ENCODE data around the gene FGF14.

Gene FGF14

GRCh38 chr13:102401766-102402165 is at the start of gene FGF14:
Gene FGF14 (minus strand): TSS chr13:102402048.
- H3K4me1 ChIP-seq, result no peaks in the 10 kb centered on the region
- no peak within 1 kb of the TSS for H3K27ac ChIP-seq
- no peaks in the 10 kb centered on the region for H3K36me3 ChIP-seq (ENCODE audit: control insufficient read depth, insufficient read depth, low read length)
- H2AFZ ChIP-seq, result peak within 1 kb of the TSS; percentile 94
- H3K79me2 ChIP-seq, result no peaks in the 10 kb centered on the region
- H3K9me3 ChIP-seq (ENCODE audit: control insufficient read depth, low read length), result no peaks in the 10 kb centered on the region
- no peaks in the 10 kb centered on the region for H3K27me3 ChIP-seq (ENCODE audit: control insufficient read depth, insufficient read depth, low read length)
- H3K4me2 ChIP-seq (ENCODE audit: low read length), result peak within 1 kb of the TSS; percentile 85
- H3K4me3 ChIP-seq (ENCODE audit: low read depth, low read length), result peak within 1 kb of the TSS; percentile 62
- TF ChIP-seq CTCF (IDR thresholded peaks at IDR 0.05), result no peak
- H3K9ac ChIP-seq, result no peak within 1 kb of the TSS

- H3K9ac ChIP-seq, result no peak overlapping the region
- H3K4me3 ChIP-seq (ENCODE audit: low read depth, low read length), result no peak overlapping the region
- H3K27me3 ChIP-seq (ENCODE audit: control insufficient read depth, insufficient read depth, low read length), result no peaks in the 10 kb centered on the region
- H3K79me2 ChIP-seq, result no peaks in the 10 kb centered on the region
- H3K36me3 ChIP-seq (ENCODE audit: control insufficient read depth, insufficient read depth, low read length), result no peaks in the 10 kb centered on the region
- no peak overlapping the region for H2AFZ ChIP-seq
- H3K9me3 ChIP-seq (ENCODE audit: control insufficient read depth, low read length), result no peaks in the 10 kb centered on the region
- no peak overlapping the region for H3K27ac ChIP-seq
- H3K4me1 ChIP-seq, result no peaks in the 10 kb centered on the region
- no peak overlapping the region for H3K4me2 ChIP-seq (ENCODE audit: low read length)
- no peak for TF ChIP-seq CTCF (IDR thresholded peaks at IDR 0.05)
Observed at GRCh38 chr13:102443249-102443648, 41.4 kb upstream of the FGF14 start.

- Histone ChIP-seq H3K36me3 (ENCODE audit: control insufficient read depth, insufficient read depth, low read length) (no peaks in the 10 kb centered on the region), H3K4me2 (ENCODE audit: low read length) (no peak overlapping the region), H3K9ac (no peak overlapping the region), H3K4me1 (no peaks in the 10 kb centered on the region), H3K27ac (no peak overlapping the region), H3K79me2 (no peaks in the 10 kb centered on the region), H3K27me3 (ENCODE audit: control insufficient read depth, insufficient read depth, low read length) (no peaks in the 10 kb centered on the region), H3K9me3 (ENCODE audit: control insufficient read depth, low read length) (no peaks in the 10 kb centered on the region), H3K4me3 (ENCODE audit: low read depth, low read length) (no peak overlapping the region), H2AFZ (no peak overlapping the region)
- TF ChIP-seq CTCF (IDR thresholded peaks at IDR 0.05), result no peak
Observed at GRCh38 chr13:102441085-102441484, 39.2 kb upstream of the FGF14 start.

- H3K4me1 ChIP-seq, result no peaks in the 10 kb centered on the region
- no peak overlapping the region for H3K9ac ChIP-seq
- no peaks in the 10 kb centered on the region for H3K36me3 ChIP-seq (ENCODE audit: control insufficient read depth, insufficient read depth, low read length)
- no peaks in the 10 kb centered on the region for H3K9me3 ChIP-seq (ENCODE audit: control insufficient read depth, low read length)
- no peak overlapping the region for H3K27ac ChIP-seq
- TF ChIP-seq CTCF (IDR thresholded peaks at IDR 0.05), result no peak
- H3K4me2 ChIP-seq (ENCODE audit: low read length), result no peak overlapping the region
- H3K4me3 ChIP-seq (ENCODE audit: low read depth, low read length), result no peak overlapping the region
- no peaks in the 10 kb centered on the region for H3K79me2 ChIP-seq
- no peaks in the 10 kb centered on the region for H3K27me3 ChIP-seq (ENCODE audit: control insufficient read depth, insufficient read depth, low read length)
- H2AFZ ChIP-seq, result no peak overlapping the region
Observed at GRCh38 chr13:102440259-102440936, 38.5 kb upstream of the FGF14 start.

GRCh38 chr13:102422690-102423089 is 20.8 kb upstream of the FGF14 start:
- Histone ChIP-seq H3K4me1 (no peaks in the 10 kb centered on the region), H3K36me3 (ENCODE audit: control insufficient read depth, insufficient read depth, low read length) (no peaks in the 10 kb centered on the region), H3K27me3 (ENCODE audit: control insufficient read depth, insufficient read depth, low read length) (no peaks in the 10 kb centered on the region), H3K27ac (no peak overlapping the region), H3K79me2 (no peaks in the 10 kb centered on the region), H3K4me3 (ENCODE audit: low read depth, low read length) (no peak overlapping the region), H2AFZ (no peak overlapping the region), H3K9me3 (ENCODE audit: control insufficient read depth, low read length) (no peaks in the 10 kb centered on the region), H3K9ac (no peak overlapping the region), H3K4me2 (ENCODE audit: low read length) (no peak overlapping the region)
- TF ChIP-seq CTCF (IDR thresholded peaks at IDR 0.05), result no peak
